Measurements from ENCODE around the gene PLRG1.

PLRG1 gene

GRCh38 chr4:154573190-154573870 lies 23.1 kb upstream of the PLRG1 start:
- no peak for DNase-seq (ENCODE audit: low spot score)

GRCh38 chr4:154569584-154569983 lies 19.4 kb upstream of the PLRG1 start:
- no peak for DNase-seq (ENCODE audit: low spot score)

DNA sequence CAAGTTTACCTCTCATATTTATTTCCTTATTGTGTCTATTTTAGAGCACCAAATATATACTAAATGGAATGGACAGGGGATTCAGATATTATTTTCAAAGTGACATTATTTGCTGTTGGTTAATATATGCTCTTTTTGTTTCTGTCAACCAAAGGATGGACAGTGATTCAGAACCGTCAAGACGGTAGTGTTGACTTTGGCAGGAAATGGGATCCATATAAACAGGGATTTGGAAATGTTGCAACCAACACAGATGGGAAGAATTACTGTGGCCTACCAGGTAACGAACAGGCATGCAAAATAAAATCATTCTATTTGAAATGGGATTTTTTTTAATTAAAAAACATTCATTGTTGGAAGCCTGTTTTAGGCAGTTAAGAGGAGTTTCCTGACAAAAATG lies 18.8 kb upstream of the PLRG1 start:
- DNase-seq (ENCODE audit: low spot score): no peak

DNA sequence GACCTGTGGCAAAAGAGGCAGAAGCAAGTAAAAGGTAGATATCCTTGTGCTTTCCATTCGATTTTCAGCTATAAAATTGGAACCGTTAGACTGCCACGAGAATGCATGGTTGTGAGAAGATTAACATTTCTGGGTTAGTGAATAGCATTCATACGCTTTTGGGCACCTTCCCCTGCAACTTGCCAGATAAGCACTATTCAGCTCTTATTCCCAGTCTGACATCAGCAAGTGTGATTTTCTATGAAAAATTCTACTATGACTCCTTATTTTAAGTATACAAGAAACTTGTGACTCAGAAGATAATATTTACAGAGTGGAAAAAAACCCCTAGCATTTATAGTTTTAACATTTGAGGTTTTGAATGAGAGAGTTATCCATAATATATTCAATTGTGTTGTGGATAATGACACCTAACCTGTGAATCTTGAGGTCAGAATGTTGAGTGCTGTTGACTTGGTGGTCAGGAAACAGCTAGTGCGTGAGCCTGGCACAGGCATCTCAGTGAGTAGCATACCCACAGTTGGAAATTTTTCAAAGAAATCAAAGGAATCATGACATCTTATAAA lies 16.5 kb upstream of the PLRG1 start:
- DNase-seq (ENCODE audit: low spot score): no peak

DNA sequence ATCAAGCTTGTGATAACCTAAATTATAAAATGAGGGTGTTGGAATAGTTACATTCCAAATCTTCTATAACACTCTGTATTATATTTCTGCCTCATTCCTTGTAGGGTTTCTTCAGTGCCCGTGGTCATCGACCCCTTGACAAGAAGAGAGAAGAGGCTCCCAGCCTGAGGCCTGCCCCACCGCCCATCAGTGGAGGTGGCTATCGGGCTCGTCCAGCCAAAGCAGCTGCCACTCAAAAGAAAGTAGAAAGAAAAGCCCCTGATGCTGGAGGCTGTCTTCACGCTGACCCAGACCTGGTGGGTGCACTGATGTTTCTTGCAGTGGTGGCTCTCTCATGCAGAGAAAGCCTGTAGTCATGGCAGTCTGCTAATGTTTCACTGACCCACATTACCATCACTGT lies 15.5 kb upstream of the PLRG1 start:
- DNase-seq (ENCODE audit: low spot score): no peak

DNA sequence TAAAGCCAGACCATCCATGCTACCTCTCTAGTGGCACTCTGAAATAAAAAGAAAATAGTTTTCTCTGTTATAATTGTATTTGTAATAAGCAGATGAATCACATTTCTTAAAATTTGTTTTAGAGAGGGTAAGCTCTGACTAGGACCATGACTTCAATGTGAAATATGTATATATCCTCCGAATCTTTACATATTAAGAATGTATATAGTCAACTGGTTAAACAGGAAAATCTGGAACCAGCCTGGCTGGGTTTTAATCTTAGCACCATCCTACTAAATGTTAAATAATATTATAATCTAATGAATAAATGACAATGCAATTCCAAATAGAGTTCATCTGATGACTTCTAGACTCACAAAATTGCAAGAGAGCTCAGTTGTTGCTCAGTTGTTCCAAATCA lies 14.1 kb upstream of the PLRG1 start:
- DNase-seq (ENCODE audit: low spot score): no peak

GRCh38 chr4:154562697-154563254 lies 12.6 kb upstream of the PLRG1 start, which contains the start of gene FGB:
FGB (plus strand) TSS chr4:154563011; CDS start chr4:154563019, 8 bp downstream.
- DNase-seq (ENCODE audit: low spot score): no peak

DNA sequence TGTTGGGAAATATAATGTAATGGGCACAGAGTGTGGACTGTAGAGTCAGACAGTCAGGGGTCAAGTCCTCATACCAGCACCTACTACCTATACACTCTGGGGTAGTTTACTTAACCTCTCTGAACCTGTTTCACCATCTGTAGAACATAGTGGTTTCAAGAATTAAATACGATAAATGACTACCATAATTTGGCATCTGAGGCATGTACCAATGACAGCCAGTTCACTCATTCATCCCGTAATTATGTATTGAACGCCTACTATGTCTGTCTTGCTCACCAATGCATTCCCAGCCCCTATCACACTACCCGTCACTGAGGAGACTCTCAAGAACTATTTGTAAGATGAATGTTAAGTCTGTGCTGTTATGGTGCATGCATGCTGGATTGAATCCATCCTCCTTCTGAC lies 10.6 kb upstream of the PLRG1 start:
- DNase-seq (ENCODE audit: low spot score): no peak

GRCh38 chr4:154560419-154560801 lies 10.2 kb upstream of the PLRG1 start:
- DNase-seq (ENCODE audit: low spot score): no peak

GRCh38 chr4:154559494-154560418 lies 9.6 kb upstream of the PLRG1 start:
- DNase-seq (ENCODE audit: low spot score): no peak

- DNase-seq (ENCODE audit: low spot score): no peak
Measured at GRCh38 chr4:154559141-154559493, 8.9 kb upstream of the PLRG1 start.

DNA sequence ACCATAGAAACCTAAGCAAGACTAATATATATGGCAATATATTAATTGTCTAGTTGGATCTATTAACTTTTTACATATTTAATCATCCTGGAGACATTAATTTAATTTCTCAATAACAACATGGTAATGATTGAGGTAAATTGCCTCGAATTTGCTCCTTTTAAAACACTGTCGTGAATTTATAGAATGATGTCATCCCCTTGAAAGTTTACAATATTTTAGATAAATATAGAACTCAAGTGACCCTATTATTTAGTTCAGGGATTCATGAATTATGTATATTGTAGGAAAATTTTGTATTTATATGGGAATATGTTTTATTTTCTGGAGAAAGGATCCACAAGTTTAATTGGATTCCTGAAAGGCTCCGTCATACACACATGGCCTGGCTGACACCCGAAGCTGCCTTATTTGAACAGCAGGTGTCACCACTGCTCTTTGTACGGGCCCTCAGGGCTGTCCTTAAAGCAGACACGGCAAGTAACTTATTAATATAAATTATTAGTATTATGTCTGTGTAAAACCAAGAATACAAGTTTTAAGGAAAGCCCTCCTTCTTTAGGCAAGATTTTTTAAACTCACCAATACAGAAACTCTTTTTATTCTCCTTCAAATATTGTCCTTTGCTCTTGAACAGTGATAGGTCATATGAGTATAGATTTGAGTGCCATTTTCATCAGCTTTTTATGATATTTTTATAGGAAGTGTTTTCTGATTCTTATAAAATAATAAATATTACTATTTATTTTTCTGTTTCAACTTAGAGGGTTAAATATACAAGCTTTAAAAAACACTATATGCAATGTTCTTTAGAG lies 1.9 kb upstream of the PLRG1 start:
- peak; percentile 83 for DNase-seq (ENCODE audit: low spot score)

GRCh38 chr4:154545689-154546088 lies 4.5 kb downstream of the PLRG1 start:
- DNase-seq (ENCODE audit: low spot score): no peak

- no peak for DNase-seq (ENCODE audit: low spot score)
Measured at GRCh38 chr4:154542271-154542879, 7.8 kb downstream of the PLRG1 start.

DNA sequence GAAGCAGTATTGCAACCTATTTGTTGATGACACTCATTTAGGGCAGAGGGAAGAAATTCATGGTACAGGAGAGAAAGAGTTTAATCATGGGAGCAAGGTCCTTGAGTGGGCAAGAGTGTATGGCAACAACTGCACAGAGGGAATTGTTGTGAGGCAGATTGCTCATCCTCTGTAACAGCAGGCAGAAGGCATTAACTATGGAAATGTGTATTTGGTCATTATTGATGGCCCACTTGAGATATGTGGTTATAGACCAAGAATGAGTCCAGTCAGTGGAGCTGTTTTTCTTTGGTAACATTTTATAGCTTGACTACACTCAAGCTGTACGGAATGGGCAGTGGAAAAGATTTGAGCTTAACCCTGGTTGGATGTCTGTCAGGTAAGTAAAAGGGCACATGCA lies 15.9 kb downstream of the PLRG1 start:
- DNase-seq (ENCODE audit: low spot score): no peak

- DNase-seq (ENCODE audit: low spot score): no peak
Measured at GRCh38 chr4:154529728-154530519, 20.3 kb downstream of the PLRG1 start.

GRCh38 chr4:154528869-154529268 lies 21.3 kb downstream of the PLRG1 start:
- DNase-seq (ENCODE audit: low spot score): no peak

DNA sequence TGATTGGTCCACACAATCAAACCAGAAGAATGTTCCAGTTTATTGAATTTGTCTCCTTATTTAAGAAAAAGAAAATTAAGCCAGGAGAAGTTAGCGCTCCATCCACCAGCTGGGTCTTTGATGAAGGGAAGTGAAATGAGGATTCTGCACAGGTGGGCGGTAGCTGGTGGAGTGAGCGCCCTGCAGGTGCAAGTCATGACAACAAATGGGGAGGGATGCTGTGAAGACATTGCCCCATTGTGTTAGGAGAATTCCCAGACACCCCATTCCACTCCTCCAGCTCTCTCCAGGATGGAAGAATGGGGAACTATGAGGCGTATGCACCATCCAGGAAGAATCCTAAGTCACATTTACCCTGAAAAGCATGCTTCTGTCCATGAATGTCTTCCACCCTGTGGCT lies 22.9 kb downstream of the PLRG1 start:
- no peak for DNase-seq (ENCODE audit: low spot score)

GRCh38 chr4:154526151-154526550 lies 24.0 kb downstream of the PLRG1 start:
- no peak for DNase-seq (ENCODE audit: low spot score)

- no peak for DNase-seq (ENCODE audit: low spot score)
Measured at GRCh38 chr4:154521607-154522006, 28.6 kb downstream of the PLRG1 start.

GRCh38 chr4:154519214-154519613 lies 31.0 kb downstream of the PLRG1 start:
- DNase-seq (ENCODE audit: low spot score): no peak

Data from CD4-positive, alpha-beta T cell treated with Interleukin-2 at 100 ng/mL for 4 hours (primary cell).